Cardiac muscle cell (in vitro differentiated cells and primary cell): ENCODE results near the gene SLC9C2. TPM values are rescaled to one million over a fixed set of nuclear protein-coding genes. Genes with fewer than 3 reads are reported as not detected.
A peak's percentile ranks its signal among the peaks of the same experiment; 100 is the strongest.

Source experiments
- DNase-seq, 2 donors: peaks; one replicate each; pipeline versions ENCODE4 v3.0.0 to v3.0.0-alpha.2; 2010 to 2017; ENCODE audit warnings: low read depth in 1 of 2, low spot score in 1 of 2
- H3K27ac ChIP-seq: fragments of 200-600 bp; sonication (generic); 2 replicates; pipeline ENCODE4 v1.5.1; 2016
- H3K27me3 ChIP-seq: fragments of 200-600 bp; sonication (generic); 2 replicates; pipeline ENCODE4 v1.6.0; 2016; ENCODE audit warnings: control low read depth
- H3K36me3 ChIP-seq: fragments of 200-600 bp; sonication (generic); 2 replicates; pipeline ENCODE4 v1.5.1; 2016; ENCODE audit warnings: control low read depth
- H3K4me1 ChIP-seq: fragments of 200-600 bp; sonication (generic); 2 replicates; pipeline ENCODE4 v1.8.1; 2017; ENCODE audit warnings: low read depth, mild to moderate bottlenecking, mixed run types
- H3K4me3 ChIP-seq: fragments of 200-600 bp; sonication (generic); 2 replicates; pipeline ENCODE4 v1.5.1; 2016; ENCODE audit warnings: mild to moderate bottlenecking
- H3K9me3 ChIP-seq: fragments of 200-600 bp; sonication (generic); 2 replicates; pipeline ENCODE4 v1.5.1; 2017; ENCODE audit warnings: low read depth, mild to moderate bottlenecking, control low read depth
- polyA plus RNA-seq: library from polyadenylated mRNA; unstranded; fragments of >200 nt; fragmentation: Nextera tagmentation; extraction: Ambion mirVana; gene quantifications from 2 replicates; pipeline ENCODE4 v1.2.1, GENCODE V29; 2016
- total RNA-seq: library from RNA; depleted of rRNA; stranded (reverse); fragments of >200 nt; gene quantifications from 2 replicates; pipeline ENCODE4 v1.2.3, GENCODE V29; 2016
- TF ChIP-seq, protein P1 (sequence below): IDR thresholded peaks from 2 replicates; pipeline ENCODE4 v1.5.1; 2012; ENCODE audit warnings: low read depth, mild to moderate bottlenecking, low read length

SLC9C2 gene
- total and polyA plus RNA-seq, 2 experiments from 2014 or later = 0.87 TPM; not detected in 1

DNA sequence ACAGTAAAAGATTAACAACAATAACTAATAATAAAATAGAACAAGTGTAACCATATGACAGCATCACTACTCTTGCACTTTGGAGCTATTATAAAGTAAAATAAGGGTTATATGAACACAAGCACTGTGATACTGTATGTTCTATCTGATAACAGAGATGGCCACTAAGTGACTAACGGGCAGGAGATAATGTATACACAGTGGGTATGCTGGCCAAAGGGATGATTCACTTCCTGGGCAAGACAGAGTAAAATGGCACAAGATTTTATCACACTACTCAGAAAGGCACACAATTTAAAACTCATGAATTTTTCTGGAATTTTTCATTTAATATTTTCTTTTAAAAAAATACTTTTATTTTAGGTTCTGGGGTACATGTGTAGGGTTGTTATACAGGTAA lies 12.3 kb downstream of the SLC9C2 start:
- Histone ChIP-seq H3K9me3 (no peaks in the 10 kb centered on the region), H3K4me1 (no peaks in the 10 kb centered on the region), H3K27ac (no peak overlapping the region), H3K4me3 (no peak overlapping the region), H3K27me3 (no peaks in the 10 kb centered on the region), H3K36me3 (no peaks in the 10 kb centered on the region)
- TF ChIP-seq, protein P1, sequence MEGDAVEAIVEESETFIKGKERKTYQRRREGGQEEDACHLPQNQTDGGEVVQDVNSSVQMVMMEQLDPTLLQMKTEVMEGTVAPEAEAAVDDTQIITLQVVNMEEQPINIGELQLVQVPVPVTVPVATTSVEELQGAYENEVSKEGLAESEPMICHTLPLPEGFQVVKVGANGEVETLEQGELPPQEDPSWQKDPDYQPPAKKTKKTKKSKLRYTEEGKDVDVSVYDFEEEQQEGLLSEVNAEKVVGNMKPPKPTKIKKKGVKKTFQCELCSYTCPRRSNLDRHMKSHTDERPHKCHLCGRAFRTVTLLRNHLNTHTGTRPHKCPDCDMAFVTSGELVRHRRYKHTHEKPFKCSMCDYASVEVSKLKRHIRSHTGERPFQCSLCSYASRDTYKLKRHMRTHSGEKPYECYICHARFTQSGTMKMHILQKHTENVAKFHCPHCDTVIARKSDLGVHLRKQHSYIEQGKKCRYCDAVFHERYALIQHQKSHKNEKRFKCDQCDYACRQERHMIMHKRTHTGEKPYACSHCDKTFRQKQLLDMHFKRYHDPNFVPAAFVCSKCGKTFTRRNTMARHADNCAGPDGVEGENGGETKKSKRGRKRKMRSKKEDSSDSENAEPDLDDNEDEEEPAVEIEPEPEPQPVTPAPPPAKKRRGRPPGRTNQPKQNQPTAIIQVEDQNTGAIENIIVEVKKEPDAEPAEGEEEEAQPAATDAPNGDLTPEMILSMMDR = no peak
- peak in 1 of 2 donors; percentile 4 for DNase-seq

GRCh38 chr1:173581383-173582079 lies 21.3 kb downstream of the SLC9C2 start:
- no peaks in the 10 kb centered on the region for H3K9me3 ChIP-seq
- no peaks in the 10 kb centered on the region for H3K36me3 ChIP-seq
- no peaks in the 10 kb centered on the region for H3K27me3 ChIP-seq
- no peak for DNase-seq
- H3K27ac ChIP-seq = no peak overlapping the region
- no peak overlapping the region for H3K4me3 ChIP-seq
- H3K4me1 ChIP-seq = no peaks in the 10 kb centered on the region
- TF ChIP-seq, protein P1 = no peak

DNA sequence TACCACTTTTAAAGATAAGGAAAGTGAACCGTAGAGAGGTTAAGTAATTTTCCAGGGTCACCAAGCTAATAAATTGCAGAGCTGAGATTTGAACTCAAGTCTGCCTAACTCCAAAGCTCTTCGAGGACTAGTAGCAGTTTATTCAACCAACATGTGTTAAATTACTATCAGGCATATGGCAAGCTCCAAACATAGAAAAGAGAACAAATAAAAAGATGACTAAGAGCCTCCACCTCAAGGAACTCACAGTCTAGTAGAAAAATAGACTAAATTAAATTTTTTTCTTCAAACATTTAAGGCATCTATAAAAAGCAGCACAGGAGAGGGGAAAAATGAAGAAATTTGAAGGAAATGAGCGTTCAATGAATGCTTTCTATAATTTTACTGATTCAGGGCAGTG lies 22.2 kb downstream of the SLC9C2 start:
- no peaks in the 10 kb centered on the region for H3K36me3 ChIP-seq
- H3K4me1 ChIP-seq = no peaks in the 10 kb centered on the region
- TF ChIP-seq, protein P1 = no peak
- DNase-seq = no peak
- no peak overlapping the region for H3K4me3 ChIP-seq
- no peaks in the 10 kb centered on the region for H3K9me3 ChIP-seq
- no peaks in the 10 kb centered on the region for H3K27me3 ChIP-seq
- H3K27ac ChIP-seq = no peak overlapping the region

DNA sequence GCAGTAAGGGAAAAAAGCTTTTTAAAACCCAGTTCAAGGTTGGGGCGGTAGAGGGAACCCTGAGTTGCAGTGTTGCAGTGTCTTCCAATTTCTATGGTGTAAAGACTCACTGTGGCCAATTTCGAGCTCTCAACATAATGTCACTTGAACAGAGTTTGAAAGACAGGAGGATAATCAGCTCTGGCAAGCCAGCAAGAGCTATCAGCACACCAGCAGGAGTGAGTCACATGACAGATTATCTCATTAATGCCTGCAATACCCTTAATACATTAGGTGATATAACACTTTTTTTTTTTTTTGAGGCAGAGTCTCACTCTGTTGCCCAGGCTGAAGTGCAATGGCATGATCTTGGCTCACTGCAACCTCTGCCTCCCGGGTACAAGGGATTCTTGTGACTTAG lies 22.8 kb downstream of the SLC9C2 start:
- no peak for DNase-seq
- no peaks in the 10 kb centered on the region for H3K4me1 ChIP-seq
- TF ChIP-seq, protein P1 = no peak
- no peak overlapping the region for H3K4me3 ChIP-seq
- no peaks in the 10 kb centered on the region for H3K27me3 ChIP-seq
- no peaks in the 10 kb centered on the region for H3K36me3 ChIP-seq
- H3K9me3 ChIP-seq = no peaks in the 10 kb centered on the region
- no peak overlapping the region for H3K27ac ChIP-seq

- Histone ChIP-seq H3K4me3 (no peak overlapping the region), H3K27me3 (no peaks in the 10 kb centered on the region), H3K36me3 (no peaks in the 10 kb centered on the region), H3K4me1 (no peaks in the 10 kb centered on the region), H3K27ac (no peak overlapping the region), H3K9me3 (no peaks in the 10 kb centered on the region)
- TF ChIP-seq, protein P1 = no peak
- no peak for DNase-seq
Measured at GRCh38 chr1:173573596-173573995, 29.3 kb downstream of the SLC9C2 start.
